ENCODE results near the gene DEPDC5. TPM values are rescaled to one million over a fixed set of nuclear protein-coding genes. Genes with fewer than 3 reads are reported as not detected.

The DEPDC5 gene
- total and polyA plus RNA-seq, 9 of the 15 experiments (the other 6 are each of a cell fraction or from before 2014, with no cell fraction given) = 2.3 to 12.3 (median 10.7) TPM

- DNase-seq (ENCODE audit: extremely low read depth in 1 of 4, low spot score in 3 of 4) (no peak), FAIRE-seq (no peak), ATAC-seq (no peak)
- in situ Hi-C loops (cut with MboI) = no loop called here
- intact Hi-C loops (cut with micrococcal nuclease) = no loop called here
- Histone ChIP-seq H3K9ac (ENCODE audit: insufficient read depth in 1 of 2, low read depth in 2 of 2, low read length in 2 of 2) (no peak overlapping the region), H3K36me3 (ENCODE audit: control insufficient read depth, insufficient read depth, low read length) (peaks cover 11% of the 10 kb centered on the region; the same call in 1 of the 3 replicates), H3K4me2 (ENCODE audit: insufficient read depth, low read length) (no peak overlapping the region), H3K4me1 (replicated peaks in 1 of 2; ENCODE audit: control insufficient read depth in 2 of 2, insufficient read depth in 2 of 2, low read length in 2 of 2) (peaks cover 15% of the 10 kb centered on the region in 2 experiments), H2AFZ (ENCODE audit: low read depth, low read length) (no peak overlapping the region), H3K27me3 (ENCODE audit: control insufficient read depth in 2 of 2, insufficient read depth in 2 of 2, low read length in 2 of 2) (no peaks in the 10 kb centered on the region), H3K79me2 (ENCODE audit: control insufficient read depth, insufficient read depth, low read length) (no peaks in the 10 kb centered on the region), H3K9me3 (replicated peaks; ENCODE audit: control insufficient read depth, insufficient read depth, low read depth, low read length) (no peaks in the 10 kb centered on the region), H4K20me1 (replicated peaks; ENCODE audit: control insufficient read depth, insufficient read depth, low read length) (no peaks in the 10 kb centered on the region), H3K4me3 (no peak overlapping the region), H3K27ac (ENCODE audit: extremely low read depth, low read depth, low read length) (no peak overlapping the region), H3K9me1 (ENCODE audit: control insufficient read depth, insufficient read depth, low read length) (no peaks in the 10 kb centered on the region)
- CTCF ChIA-PET (ENCODE audit: low intra/inter-chr PET ratio) = no interaction called here
- BruUV-seq (replicated peaks) = no TSS peak
- POLR2A ChIA-PET = no interaction called here
- WGBS (ENCODE audit: insufficient coverage, low coverage, missing lambda C conversion rate) = 45% methylated on average over 4 of the region's 5 CpGs
- TF ChIP-seq EHMT2 (IDR thresholded peaks at IDR 0.05) (no peak), MXD1 (CRISPR knock-in tag; IDR thresholded peaks at IDR 0.05; ENCODE audit: borderline replicate concordance, poor library complexity, severe bottlenecking) (no peak)
These were observed 152.8 kb downstream of the DEPDC5 start for GRCh38 chr22:31906569-31906968.

- WGBS (ENCODE audit: insufficient coverage, low coverage, missing lambda C conversion rate) = 68% methylated on average over 5 of the region's 5 CpGs
- ATAC-seq (no peak), FAIRE-seq (no peak), DNase-seq (ENCODE audit: extremely low read depth in 1 of 4, low spot score in 3 of 4) (no peak)
- H3K79me2 ChIP-seq (ENCODE audit: control insufficient read depth, insufficient read depth, low read length) = no peaks in the 10 kb centered on the region
- in situ Hi-C loops (cut with MboI) = no loop called here
- no peak overlapping the region for H3K4me2 ChIP-seq (ENCODE audit: insufficient read depth, low read length)
- no peaks in the 10 kb centered on the region for H3K9me3 ChIP-seq (replicated peaks; ENCODE audit: control insufficient read depth, insufficient read depth, low read depth, low read length)
- POLR2A ChIA-PET = interaction anchor here (0.6 to 0.7 kb wide), 3 partner anchors 8 to 18 kb away, joined by 3 read pairs; no protein-coding TSS in a partner anchor
- CTCF ChIA-PET (ENCODE audit: low intra/inter-chr PET ratio) = no interaction called here
- 0 out of 3 replicates have a peak, but pooled peaks cover 2% of the 10 kb centered on the region for H3K36me3 ChIP-seq (ENCODE audit: control insufficient read depth, insufficient read depth, low read length)
- no peak overlapping the region for H2AFZ ChIP-seq (ENCODE audit: low read depth, low read length)
- H3K9me1 ChIP-seq (ENCODE audit: control insufficient read depth, insufficient read depth, low read length) = peaks cover 3% of the 10 kb centered on the region
- no peaks in the 10 kb centered on the region for H3K27me3 ChIP-seq (ENCODE audit: control insufficient read depth in 2 of 2, insufficient read depth in 2 of 2, low read length in 2 of 2)
- no peak overlapping the region for H3K9ac ChIP-seq (ENCODE audit: insufficient read depth in 1 of 2, low read depth in 2 of 2, low read length in 2 of 2)
- H3K4me1 ChIP-seq (replicated peaks in 1 of 2; ENCODE audit: control insufficient read depth in 2 of 2, insufficient read depth in 2 of 2, low read length in 2 of 2) = peaks cover 2 to 10% of the 10 kb centered on the region in 2 experiments; a peak in 4 of 5 replicates
- H4K20me1 ChIP-seq (replicated peaks; ENCODE audit: control insufficient read depth, insufficient read depth, low read length) = no peaks in the 10 kb centered on the region; the same call in 1 of the 2 replicates
- intact Hi-C loops (cut with micrococcal nuclease) = no loop called here
- BruUV-seq (replicated peaks) = no TSS peak
- H3K4me3 ChIP-seq = no peak overlapping the region
- no peak overlapping the region for H3K27ac ChIP-seq (ENCODE audit: extremely low read depth, low read depth, low read length)
- TF ChIP-seq ZBTB9 (CRISPR knock-in tag; IDR thresholded peaks at IDR 0.05) (no peak), ZNF274 (IDR thresholded peaks at IDR 0.05; ENCODE audit: borderline replicate concordance, low read depth, low read length) (no peak), ESRRB (CRISPR knock-in tag; IDR thresholded peaks at IDR 0.05; ENCODE audit: borderline replicate concordance) (no peak), MYC (IDR thresholded peaks at IDR 0.05; ENCODE audit: low read depth, low read length) (no peak), MYC (CRISPR knock-in tag; IDR thresholded peaks at IDR 0.05; ENCODE audit: borderline replicate concordance, low read depth) (no peak), MEF2D (tag; conservative IDR thresholded peaks at IDR 0.05; ENCODE audit: low read depth) (no peak), MITF (IDR thresholded peaks at IDR 0.05) (no peak), PTRF (tag; IDR thresholded peaks at IDR 0.05) (no peak), ZNF589 (CRISPR knock-in tag; IDR thresholded peaks at IDR 0.05; ENCODE audit: low read depth) (no peak), ZBTB8A (IDR thresholded peaks at IDR 0.05; ENCODE audit: partially characterized antibody) (no peak), POLR2B (IDR thresholded peaks at IDR 0.05; ENCODE audit: low read depth, partially characterized antibody) (no peak), KLF13 (tag; IDR thresholded peaks at IDR 0.05; ENCODE audit: borderline replicate concordance, low read depth) (no peak)
These were observed 156.2 kb downstream of the DEPDC5 start for GRCh38 chr22:31909977-31910376.

Data from K562 (cell line).